Measurements from ENCODE around the gene ABCC1.
"Not testable (repeated sequence)": the region's sequence is repeated elsewhere in the genome, so short reads cannot be mapped to it uniquely, and the experiment has no call there.

The ABCC1 gene

DNA sequence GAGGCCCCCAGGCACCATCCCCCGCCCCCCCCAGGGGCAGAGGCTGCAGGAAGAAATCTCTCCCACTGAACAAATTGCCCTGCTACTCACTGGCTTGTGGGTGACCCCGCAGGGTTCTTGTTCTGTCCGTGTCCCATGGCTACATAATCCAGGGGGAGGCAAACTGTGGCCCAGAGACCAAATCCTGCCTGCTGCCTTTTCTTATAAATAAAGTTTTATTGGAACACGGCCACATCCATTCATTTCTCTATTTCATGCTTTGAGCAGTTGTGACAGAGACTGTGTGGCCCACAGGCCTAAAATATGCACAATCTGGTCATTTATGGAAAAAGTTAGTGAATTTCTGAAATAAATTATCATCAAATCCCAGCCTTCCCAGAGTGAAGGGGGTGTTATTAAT is 235.7 kb downstream of the ABCC1 start:
- ChIA-PET POLR2A (no interaction called here), CTCF (interaction anchor here (1.2 to 2.0 kb wide), 2 partner anchors 10 to 14 kb away, joined by 3 to 6 read pairs; no protein-coding TSS in a partner anchor)
- no peak for DNase-seq (ENCODE audit: low read depth, low spot score)
- no peak overlapping the region for H3K4me3 ChIP-seq (ENCODE audit: low read depth, low read length)
- TF ChIP-seq, protein P1, sequence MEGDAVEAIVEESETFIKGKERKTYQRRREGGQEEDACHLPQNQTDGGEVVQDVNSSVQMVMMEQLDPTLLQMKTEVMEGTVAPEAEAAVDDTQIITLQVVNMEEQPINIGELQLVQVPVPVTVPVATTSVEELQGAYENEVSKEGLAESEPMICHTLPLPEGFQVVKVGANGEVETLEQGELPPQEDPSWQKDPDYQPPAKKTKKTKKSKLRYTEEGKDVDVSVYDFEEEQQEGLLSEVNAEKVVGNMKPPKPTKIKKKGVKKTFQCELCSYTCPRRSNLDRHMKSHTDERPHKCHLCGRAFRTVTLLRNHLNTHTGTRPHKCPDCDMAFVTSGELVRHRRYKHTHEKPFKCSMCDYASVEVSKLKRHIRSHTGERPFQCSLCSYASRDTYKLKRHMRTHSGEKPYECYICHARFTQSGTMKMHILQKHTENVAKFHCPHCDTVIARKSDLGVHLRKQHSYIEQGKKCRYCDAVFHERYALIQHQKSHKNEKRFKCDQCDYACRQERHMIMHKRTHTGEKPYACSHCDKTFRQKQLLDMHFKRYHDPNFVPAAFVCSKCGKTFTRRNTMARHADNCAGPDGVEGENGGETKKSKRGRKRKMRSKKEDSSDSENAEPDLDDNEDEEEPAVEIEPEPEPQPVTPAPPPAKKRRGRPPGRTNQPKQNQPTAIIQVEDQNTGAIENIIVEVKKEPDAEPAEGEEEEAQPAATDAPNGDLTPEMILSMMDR (IDR thresholded peaks at IDR 0.05; ENCODE audit: insufficient read depth, low read length, missing control alignments): no peak

DNA sequence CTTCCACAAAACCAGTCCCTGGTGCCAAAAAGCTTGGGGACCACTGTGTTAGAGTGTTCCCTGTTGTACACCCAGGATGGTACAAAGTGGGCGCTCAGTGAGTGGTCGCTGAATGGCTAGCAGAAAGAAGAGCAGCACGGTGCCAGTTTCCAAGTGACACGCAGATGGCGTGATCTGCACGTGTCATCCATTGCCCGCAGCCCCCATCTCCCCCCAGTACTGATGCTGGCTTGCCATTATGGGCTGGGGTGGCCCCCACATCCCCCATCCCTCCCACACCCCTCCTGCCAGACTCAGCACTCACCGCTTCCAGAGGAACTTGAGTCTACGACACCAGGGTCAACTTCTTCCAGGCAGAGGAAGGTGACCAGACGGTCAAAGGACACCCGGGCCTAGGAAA is 237.4 kb downstream of the ABCC1 start:
- ChIA-PET CTCF (interaction anchor here (0.6 to 3.3 kb wide), 7 partner anchors 8 to 409 kb away, joined by 3 to 17 read pairs (median 3); no protein-coding TSS in a partner anchor), POLR2A (no interaction called here)
- TF ChIP-seq, protein P1 (IDR thresholded peaks at IDR 0.05; ENCODE audit: insufficient read depth, low read length, missing control alignments): no peak

DNA sequence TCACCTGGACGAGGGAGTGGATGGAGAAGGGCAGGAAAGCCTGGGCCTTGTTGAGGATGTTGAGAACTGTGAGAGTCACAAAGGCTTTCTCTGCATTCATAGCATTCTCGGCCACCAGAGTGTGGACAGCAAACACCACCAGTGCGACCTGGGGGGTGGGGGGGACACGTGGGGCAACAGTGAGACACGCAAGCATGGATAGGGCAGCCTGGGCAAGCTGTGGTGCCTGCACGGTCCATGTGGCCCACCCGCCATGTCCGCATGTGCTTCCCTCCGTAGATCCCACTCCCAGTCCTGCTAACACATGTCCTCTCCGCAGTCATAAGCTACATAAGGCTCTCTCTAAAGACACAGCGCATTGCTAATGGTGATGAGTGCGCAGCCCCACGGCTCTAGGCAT is 239.4 kb downstream of the ABCC1 start:
- H3K4me3 ChIP-seq (ENCODE audit: low read depth, low read length): no peak overlapping the region
- TF ChIP-seq, protein P1 (IDR thresholded peaks at IDR 0.05; ENCODE audit: insufficient read depth, low read length, missing control alignments): no peak
- POLR2A ChIA-PET: no interaction called here
- CTCF ChIA-PET: interaction anchor here (0.9 to 3.3 kb wide), 3 partner anchors 11 to 32 kb away, joined by 3 to 17 read pairs (median 11); no protein-coding TSS in a partner anchor
- DNase-seq (ENCODE audit: low read depth, low spot score): no peak

More for the DNA sequence above, 237.4 kb downstream of the ABCC1 start:
- DNase-seq (ENCODE audit: low read depth, low spot score): no peak
- no peak overlapping the region for H3K4me3 ChIP-seq (ENCODE audit: low read depth, low read length)

GRCh38 chr16:16189842-16190241 is 240.4 kb downstream of the ABCC1 start:
- no peak overlapping the region for H3K4me3 ChIP-seq (ENCODE audit: low read depth, low read length)
- ChIA-PET POLR2A (no interaction called here), CTCF (no interaction called here)
- TF ChIP-seq, protein P1 (IDR thresholded peaks at IDR 0.05; ENCODE audit: insufficient read depth, low read length, missing control alignments): no peak
- no peak for DNase-seq (ENCODE audit: low read depth, low spot score)

DNA sequence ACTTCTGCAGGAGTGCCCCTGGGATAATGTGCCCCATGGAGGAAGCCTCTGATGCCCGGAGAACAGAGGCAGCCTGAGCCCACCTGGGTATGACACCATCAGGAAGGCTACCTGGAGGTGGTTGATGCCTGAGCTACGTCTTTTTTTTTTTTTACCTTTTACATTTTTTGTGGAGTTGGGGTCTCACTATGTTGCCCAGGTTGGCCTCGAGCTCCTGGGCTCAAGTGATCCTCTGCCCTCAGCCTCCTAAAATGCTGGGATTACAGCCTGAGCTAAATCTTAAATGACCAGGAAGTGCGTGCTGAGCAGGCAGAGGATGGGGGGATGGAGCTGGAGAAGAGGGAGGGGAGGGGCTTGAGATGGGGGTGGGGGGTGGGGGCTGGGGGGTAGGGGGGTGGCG is 241.1 kb downstream of the ABCC1 start:
- no peak for DNase-seq (ENCODE audit: low read depth, low spot score)
- POLR2A ChIA-PET: no interaction called here
- TF ChIP-seq, protein P1 (IDR thresholded peaks at IDR 0.05; ENCODE audit: insufficient read depth, low read length, missing control alignments): no peak
- no peak overlapping the region for H3K4me3 ChIP-seq (ENCODE audit: low read depth, low read length)
- CTCF ChIA-PET: interaction anchor here (1.1 kb wide), 1 partner anchor 424 kb away, joined by 4 read pairs; no protein-coding TSS in a partner anchor

DNA sequence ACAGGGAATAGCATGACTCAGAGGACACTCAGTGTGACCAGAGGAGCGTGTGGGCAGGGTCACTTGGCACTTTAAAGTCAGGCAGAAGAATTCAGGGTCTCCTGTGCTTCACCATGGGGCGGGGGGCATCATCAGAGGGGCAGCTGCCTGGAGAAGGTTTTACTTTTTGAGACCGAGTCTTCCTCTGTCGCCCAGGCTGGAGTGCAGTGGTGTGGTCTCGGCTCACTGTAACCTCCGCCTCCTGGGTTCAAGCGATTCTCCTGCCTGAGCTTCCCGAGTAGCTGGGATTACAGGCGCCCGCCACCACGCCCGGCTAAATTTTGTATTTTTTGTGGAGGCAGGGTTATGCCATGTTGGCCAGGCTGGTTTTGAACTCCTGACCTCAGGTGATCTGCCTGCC is 241.6 kb downstream of the ABCC1 start:
- CTCF ChIA-PET: interaction anchor here (1.1 kb wide), 1 partner anchor 425 kb away, joined by 4 read pairs; no protein-coding TSS in a partner anchor
- DNase-seq (ENCODE audit: low read depth, low spot score); H3K4me3 ChIP-seq (ENCODE audit: low read depth, low read length); POLR2A ChIA-PET: not testable (repeated sequence)
